Tibial nerve (tissue), 4 donors: ENCODE measurements around the gene KIAA0232. TPM values are rescaled to one million over a fixed set of nuclear protein-coding genes. Genes with fewer than 3 reads are reported as not detected.
A peak's percentile ranks its signal among the peaks of the same experiment; 100 is the strongest.

Source experiments
- DNase-seq, 2 donors: peaks; one replicate each; pipeline ENCODE4 v3.0.0-alpha.2; 2019; ENCODE audit warnings: low spot score in 2 of 2
- H3K27ac ChIP-seq, 4 donors: fragments of 200-600 bp; sonication (generic) in 3 of 4; one replicate each; pipeline ENCODE4 v1.5.1; 2017 to 2019; ENCODE audit warnings: mild to moderate bottlenecking in 1 of 4
- H3K27me3 ChIP-seq, 2 donors: fragments of 200-600 bp; sonication (generic) in 1 of 2; one replicate each; pipeline versions ENCODE4 v1.5.1 to v1.6.0; 2017 to 2019
- H3K36me3 ChIP-seq, 3 donors: fragments of 200-600 bp; sonication (generic); one replicate each; pipeline ENCODE4 v1.5.1; 2018 to 2019
- H3K4me1 ChIP-seq, 4 donors: fragments of 200-600 bp; sonication (generic) in 3 of 4; one replicate each; pipeline ENCODE4 v1.5.1; 2017 to 2019
- H3K4me3 ChIP-seq, 4 donors: fragments of 200-600 bp; sonication (generic) in 3 of 4; one replicate each; pipeline ENCODE4 v1.5.1; 2017 to 2019; ENCODE audit warnings: mild to moderate bottlenecking in 1 of 4, moderate library complexity in 1 of 4
- H3K9me3 ChIP-seq, 4 donors: fragments of 200-600 bp; sonication (generic) in 3 of 4; one replicate each; pipeline ENCODE4 v1.5.1; 2017 to 2019
- EP300 ChIP-seq, 2 donors: sonication (generic); formaldehyde crosslinking; IDR thresholded peaks; one replicate each; pipeline ENCODE4 v1.6.1; 2017; ENCODE audit warnings: antibody characterized with exemption in 2 of 2, mild to moderate bottlenecking in 1 of 2
- POLR2A ChIP-seq, 2 donors: fragments of 450-650 bp; IDR thresholded peaks; one replicate each; pipeline ENCODE4 v1.6.1; 2017; ENCODE audit warnings: antibody characterized with exemption in 2 of 2, mild to moderate bottlenecking in 2 of 2, moderate library complexity in 2 of 2
- WGBS, 2 donors: methylation state at CpG; one replicate each; pipeline ENCODE4 v1.1.5; 2018; 5-methylcytosine and 5-hydroxymethylcytosine counted together
- total RNA-seq, 4 donors: library from RNA; depleted of rRNA; stranded (reverse); fragments of >200 nt; gene quantifications; one replicate each; pipeline ENCODE4 v1.1.0, GENCODE V29; 2016
- TF ChIP-seq, protein P1 (sequence below), 5 experiments: fragments of 200-600 bp in 3 of 5; fragments of 450-650 bp in 2 of 5; sonication (generic) in 3 of 5; IDR thresholded peaks; one replicate each; pipeline ENCODE4 v1.5.1; 2016 to 2019; ENCODE audit warnings: antibody characterized with exemption in 5 of 5, mild to moderate bottlenecking in 3 of 5, moderate library complexity in 2 of 5

KIAA0232 gene
- total RNA-seq, 4 donors from 2014 or later, result 36.7 to 57.7 (median 47.0) TPM

DNA sequence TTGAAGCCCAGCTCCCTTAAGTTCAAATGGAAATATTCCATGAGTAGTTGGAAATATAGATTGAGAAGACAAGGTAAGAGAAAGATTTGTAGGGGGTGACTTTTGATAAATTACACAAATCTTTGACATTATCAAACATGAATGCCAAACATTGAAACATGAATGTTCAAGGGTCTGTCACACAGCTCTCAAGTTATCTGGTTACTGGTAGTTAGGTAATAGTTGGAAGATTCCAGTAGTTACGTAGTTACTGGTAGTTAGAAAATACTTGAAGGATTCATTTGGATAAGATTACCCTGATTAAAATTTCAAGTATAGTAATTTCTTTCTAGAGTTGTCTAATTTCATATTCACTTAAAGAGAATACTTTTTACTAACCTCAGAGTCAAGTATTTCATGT, 20.7 kb downstream of the KIAA0232 start:
- TF ChIP-seq EP300 (IDR thresholded peaks at IDR 0.05) (no peak), POLR2A (IDR thresholded peaks at IDR 0.05) (no peak)
- TF ChIP-seq, protein P1, sequence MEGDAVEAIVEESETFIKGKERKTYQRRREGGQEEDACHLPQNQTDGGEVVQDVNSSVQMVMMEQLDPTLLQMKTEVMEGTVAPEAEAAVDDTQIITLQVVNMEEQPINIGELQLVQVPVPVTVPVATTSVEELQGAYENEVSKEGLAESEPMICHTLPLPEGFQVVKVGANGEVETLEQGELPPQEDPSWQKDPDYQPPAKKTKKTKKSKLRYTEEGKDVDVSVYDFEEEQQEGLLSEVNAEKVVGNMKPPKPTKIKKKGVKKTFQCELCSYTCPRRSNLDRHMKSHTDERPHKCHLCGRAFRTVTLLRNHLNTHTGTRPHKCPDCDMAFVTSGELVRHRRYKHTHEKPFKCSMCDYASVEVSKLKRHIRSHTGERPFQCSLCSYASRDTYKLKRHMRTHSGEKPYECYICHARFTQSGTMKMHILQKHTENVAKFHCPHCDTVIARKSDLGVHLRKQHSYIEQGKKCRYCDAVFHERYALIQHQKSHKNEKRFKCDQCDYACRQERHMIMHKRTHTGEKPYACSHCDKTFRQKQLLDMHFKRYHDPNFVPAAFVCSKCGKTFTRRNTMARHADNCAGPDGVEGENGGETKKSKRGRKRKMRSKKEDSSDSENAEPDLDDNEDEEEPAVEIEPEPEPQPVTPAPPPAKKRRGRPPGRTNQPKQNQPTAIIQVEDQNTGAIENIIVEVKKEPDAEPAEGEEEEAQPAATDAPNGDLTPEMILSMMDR (IDR thresholded peaks at IDR 0.05), result no peak
- no peak for DNase-seq
- Histone ChIP-seq H3K27me3 (no peaks in the 10 kb centered on the region), H3K27ac (no peak overlapping the region), H3K9me3 (no peaks in the 10 kb centered on the region), H3K4me1 (peaks cover 0 to 70% (median 10%) of the 10 kb centered on the region in 4 donors), H3K4me3 (no peak overlapping the region), H3K36me3 (peaks cover 0 to 3% (median 0%) of the 10 kb centered on the region in 3 donors)
- WGBS, 2 donors, result 93 to 97% methylated on average over 1 of the region's 1 CpG

DNA sequence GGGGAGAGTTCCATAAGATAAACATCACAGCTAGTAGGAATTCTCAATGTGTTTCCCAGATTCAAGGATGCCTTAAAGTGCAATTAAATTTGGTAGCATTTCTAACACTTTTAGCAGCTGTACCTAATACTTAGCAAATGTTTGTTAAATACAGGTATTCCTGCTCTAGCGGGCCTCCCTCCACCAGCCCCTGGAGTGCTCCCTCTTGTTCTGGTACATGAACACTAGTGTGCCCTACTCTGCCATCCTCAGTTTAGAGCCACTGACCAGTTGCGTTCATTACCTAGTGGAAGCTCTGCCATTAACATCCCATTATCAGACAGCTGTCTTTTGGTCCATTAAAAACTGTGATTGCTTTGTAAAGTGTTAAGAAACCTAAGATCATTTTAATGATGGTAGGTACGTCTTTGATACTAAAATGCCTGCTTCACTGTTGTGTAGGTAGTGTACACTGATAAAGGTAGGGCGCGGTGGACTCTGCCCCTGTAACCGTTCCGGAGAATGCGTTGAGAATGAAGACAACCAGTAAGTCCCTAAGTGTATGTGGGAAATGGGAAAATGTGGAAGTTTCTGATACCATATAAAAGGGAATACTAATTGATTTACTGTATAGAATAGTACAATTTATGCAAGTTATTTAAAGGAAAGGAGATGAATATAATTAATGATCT, 21.7 kb downstream of the KIAA0232 start:
- H3K36me3 ChIP-seq, result no peaks in the 10 kb centered on the region
- H3K9me3 ChIP-seq, result no peaks in the 10 kb centered on the region
- H3K27me3 ChIP-seq, result no peaks in the 10 kb centered on the region
- DNase-seq, result no peak
- no peak overlapping the region for H3K4me3 ChIP-seq
- no peak overlapping the region for H3K27ac ChIP-seq
- WGBS, 2 donors, result 92 to 95% methylated on average over 8 of the region's 8 CpGs
- TF ChIP-seq, protein P1 (IDR thresholded peaks at IDR 0.05), result no peak
- peaks cover 0 to 79% (median 10%) of the 10 kb centered on the region in 4 donors for H3K4me1 ChIP-seq

DNA sequence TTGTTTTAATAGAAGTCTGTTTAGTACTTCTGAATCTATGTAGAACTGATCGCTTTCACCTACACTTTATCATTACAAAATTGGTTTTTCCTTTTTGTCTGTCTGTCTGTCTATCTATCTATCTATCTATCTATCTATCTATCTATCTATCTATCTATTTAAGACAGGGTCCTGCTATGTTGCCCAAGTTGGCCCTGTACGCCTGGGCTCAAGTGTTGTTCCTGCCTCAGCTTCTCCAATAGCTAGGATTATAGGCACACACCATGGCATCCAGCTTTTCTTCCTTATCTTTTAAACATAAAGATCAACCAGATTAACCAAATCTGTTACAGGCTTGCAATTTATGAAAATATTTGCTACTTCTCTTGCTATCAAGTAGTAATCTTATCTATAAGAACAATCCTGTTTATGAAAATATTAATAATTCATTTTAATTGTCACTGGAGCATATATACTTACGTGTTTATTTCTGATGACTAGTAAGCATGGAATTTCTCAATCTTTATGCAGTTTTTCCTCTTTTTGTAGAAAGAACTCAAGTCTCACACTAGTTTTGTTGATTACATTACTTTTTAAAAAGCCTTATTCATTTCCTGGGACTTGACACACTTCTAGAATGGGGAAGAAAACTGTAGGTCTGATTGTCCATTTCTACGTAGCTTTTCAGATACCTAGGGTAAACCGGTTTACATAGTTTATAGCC, 24.5 kb downstream of the KIAA0232 start:
- Histone ChIP-seq H3K27ac (peak overlapping the region in 3 of 4 donors; percentile 6 to 71 (median 30)), H3K27me3 (no peaks in the 10 kb centered on the region), H3K9me3 (no peaks in the 10 kb centered on the region), H3K36me3 (no peaks in the 10 kb centered on the region), H3K4me1 (peaks cover 0 to 78% (median 10%) of the 10 kb centered on the region in 4 donors), H3K4me3 (no peak overlapping the region)
- TF ChIP-seq, protein P1 (IDR thresholded peaks at IDR 0.05), result no peak
- TF ChIP-seq POLR2A (IDR thresholded peaks at IDR 0.05) (no peak), EP300 (IDR thresholded peaks at IDR 0.05) (no peak)
- DNase-seq, result no peak
- WGBS, 2 donors, result 58 to 62% methylated on average over 5 of the region's 5 CpGs

DNA sequence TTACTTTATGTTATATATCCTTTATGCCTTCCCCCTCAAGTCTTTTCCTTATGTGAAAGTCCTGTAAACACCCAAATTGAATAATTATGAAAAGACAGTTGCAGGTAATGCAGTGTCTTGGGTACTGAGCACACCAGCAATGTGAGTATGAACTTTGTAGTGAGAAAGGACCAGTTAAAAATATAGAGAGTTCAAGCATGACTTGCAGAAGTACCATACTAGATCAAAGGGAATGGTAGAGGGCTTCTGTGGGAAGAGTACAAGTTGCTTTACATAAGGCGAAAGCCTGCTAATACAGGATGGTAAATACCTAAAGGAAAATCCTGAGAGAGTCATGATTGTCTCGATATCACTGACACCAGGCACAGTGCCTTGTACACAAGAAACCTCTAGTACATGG, 25.7 kb downstream of the KIAA0232 start:
- Histone ChIP-seq H3K9me3 (no peaks in the 10 kb centered on the region), H3K4me3 (no peak overlapping the region), H3K4me1 (peaks cover 0 to 75% (median 10%) of the 10 kb centered on the region in 4 donors), H3K27ac (peak overlapping the region in 2 of 4 donors; percentile 30 to 71), H3K27me3 (no peaks in the 10 kb centered on the region), H3K36me3 (no peaks in the 10 kb centered on the region)
- no peak for TF ChIP-seq POLR2A (IDR thresholded peaks at IDR 0.05)
- TF ChIP-seq EP300 (IDR thresholded peaks at IDR 0.05), result no peak
- TF ChIP-seq, protein P1 (IDR thresholded peaks at IDR 0.05), result no peak
- WGBS, 2 donors, result 93 to 95% methylated on average over 2 of the region's 2 CpGs
- no peak for DNase-seq

DNA sequence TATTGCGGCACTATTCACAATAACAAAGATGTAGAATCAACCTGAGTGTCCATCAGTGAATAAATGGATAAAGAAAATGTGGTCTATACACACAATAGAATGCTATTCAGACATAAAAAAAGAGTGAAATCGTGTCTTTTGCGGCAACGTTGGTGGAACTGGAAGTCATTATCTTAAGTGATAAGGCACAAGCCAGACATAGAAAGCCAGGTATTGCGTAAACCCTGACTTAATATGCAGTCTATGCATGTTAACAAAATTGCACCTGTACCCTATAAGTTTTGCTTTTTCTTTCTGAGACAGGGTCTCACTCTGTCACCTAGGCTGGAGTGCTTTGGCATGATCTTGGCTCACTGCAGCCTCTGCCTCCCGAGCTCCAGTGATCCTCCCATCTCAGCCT, 28.6 kb downstream of the KIAA0232 start:
- H3K27me3 ChIP-seq, result no peaks in the 10 kb centered on the region
- WGBS, 2 donors, result 84 to 86% methylated on average over 6 of the region's 6 CpGs
- no peak for TF ChIP-seq EP300 (IDR thresholded peaks at IDR 0.05)
- TF ChIP-seq POLR2A (IDR thresholded peaks at IDR 0.05), result no peak
- TF ChIP-seq, protein P1 (IDR thresholded peaks at IDR 0.05), result no peak
- H3K27ac ChIP-seq, result no peak overlapping the region
- H3K9me3 ChIP-seq, result no peaks in the 10 kb centered on the region
- H3K4me1 ChIP-seq, result peaks cover 0 to 67% (median 10%) of the 10 kb centered on the region in 4 donors
- H3K4me3 ChIP-seq, result no peak overlapping the region
- DNase-seq, result no peak
- H3K36me3 ChIP-seq, result no peaks in the 10 kb centered on the region
